ENCODE results near the gene ARHGAP24.
"Not testable (repeated sequence)": the region's sequence is repeated elsewhere in the genome, so short reads cannot be mapped to it uniquely, and the experiment has no call there.

Gene ARHGAP24

DNA sequence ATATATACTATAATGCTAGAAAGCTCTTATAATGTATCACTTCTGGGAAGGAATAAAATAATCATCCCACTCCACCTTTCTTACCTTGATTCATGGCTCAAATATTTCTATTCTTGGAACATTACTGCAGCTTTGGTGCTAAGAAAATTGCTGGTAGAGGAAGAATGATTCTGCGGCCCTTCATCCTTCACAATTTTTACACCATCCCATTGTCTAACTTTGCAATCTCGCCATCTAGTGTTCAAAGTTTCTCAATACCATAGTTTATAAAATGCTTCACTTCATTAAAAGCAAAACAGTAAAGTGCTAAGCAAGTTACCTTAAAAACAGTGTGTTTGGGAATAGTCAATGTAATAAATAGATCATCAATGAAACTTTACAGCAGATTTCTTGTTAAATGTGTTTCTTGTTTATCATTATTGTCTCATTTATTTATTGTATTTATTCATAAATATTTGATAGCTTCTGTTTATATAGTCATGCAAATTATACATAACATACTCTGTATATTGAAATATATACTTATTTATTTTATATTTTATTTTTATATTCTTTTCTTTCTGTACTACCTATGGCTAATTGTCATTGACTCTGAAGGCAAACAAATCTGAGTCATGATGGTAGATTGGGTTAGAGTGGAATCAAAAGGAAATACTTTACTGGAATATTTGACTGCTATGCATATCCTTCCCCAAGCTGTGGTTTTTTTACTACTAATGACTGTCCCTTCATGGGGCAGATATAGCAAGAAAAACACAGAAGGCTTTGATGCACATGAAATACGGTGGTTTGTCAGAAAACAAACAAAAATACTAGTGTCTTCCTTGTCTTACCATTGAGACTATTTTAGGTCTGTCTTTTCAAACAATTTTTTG is 494.2 kb downstream of the ARHGAP24 start:
- DNase-seq = no peak

DNA sequence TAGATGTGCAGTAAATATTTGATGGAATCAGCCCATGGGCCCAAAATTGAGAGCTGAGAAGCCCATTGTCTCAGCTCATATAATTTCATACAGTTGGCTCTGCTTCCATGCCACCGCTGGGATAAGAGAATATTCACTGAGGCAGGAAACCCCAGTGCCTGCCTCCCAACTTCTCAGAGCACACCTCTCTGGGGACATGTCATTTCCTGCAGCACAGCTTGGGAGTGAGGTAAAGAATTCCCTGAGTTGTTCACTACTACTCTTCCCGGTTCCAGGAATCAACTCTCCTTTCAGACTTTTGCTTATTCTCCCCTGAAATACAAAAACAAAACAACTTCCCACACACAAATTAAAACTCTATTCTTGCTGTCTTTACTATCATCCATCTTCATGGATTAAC is 495.6 kb downstream of the ARHGAP24 start:
- no peak for DNase-seq

GRCh38 chr4:85979276-85979675 is 504.3 kb downstream of the ARHGAP24 start:
- DNase-seq = no peak

DNA sequence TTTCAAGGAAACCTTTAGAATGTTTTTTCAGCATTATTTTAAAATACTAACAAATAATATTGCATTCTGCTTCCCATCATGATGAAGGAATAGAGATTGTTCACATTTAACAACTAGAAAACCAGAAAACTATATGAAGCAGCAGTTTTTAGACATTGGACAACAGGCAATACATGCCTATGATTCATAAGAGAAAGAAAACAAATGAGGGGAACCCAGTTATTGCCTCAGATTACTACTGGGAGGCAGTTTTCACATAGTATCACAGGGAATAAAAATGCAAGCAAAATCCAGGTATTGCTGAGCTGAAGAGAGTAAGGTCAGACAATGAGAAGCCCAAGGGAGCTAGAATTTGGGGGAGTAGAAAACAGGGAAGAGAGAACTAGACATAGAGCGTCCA is 511.3 kb downstream of the ARHGAP24 start:
- DNase-seq = no peak

DNA sequence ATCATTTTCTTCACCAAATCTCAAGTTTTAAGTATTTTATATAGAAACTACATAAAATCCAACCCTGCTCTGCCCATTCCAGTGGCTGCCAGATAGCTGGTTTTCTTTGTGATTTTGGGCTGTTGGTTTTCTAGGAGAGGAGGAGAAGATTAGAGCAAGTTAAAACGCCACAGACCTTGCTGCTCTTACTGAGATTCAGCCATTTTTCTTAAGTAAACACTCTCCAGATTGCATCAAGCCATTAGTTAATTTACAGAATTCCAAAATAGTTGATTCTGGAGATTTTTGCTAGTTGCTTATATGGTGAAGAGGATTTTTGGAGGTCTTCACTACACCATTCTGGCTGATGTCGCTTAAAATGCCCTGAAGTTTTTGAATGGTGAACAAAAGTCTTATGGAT is 518.7 kb downstream of the ARHGAP24 start:
- DNase-seq = no peak

DNA sequence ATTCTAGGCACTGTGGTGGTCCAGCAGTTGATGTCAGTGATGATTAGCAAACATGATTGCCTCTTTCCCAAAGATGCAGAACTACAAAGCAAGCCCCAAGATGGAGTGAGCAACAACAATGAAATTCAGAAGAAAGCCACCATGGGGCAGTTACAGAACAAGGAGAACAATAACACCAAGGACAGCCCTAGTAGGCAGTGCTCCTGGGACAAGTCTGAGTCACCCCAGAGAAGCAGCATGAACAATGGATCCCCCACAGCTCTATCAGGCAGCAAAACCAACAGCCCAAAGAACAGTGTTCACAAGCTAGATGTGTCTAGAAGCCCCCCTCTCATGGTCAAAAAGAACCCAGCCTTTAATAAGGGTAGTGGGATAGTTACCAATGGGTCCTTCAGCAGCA is 519.6 kb downstream of the ARHGAP24 start:
- no peak for DNase-seq

GRCh38 chr4:85995361-85995760 is 520.4 kb downstream of the ARHGAP24 start:
- no peak for DNase-seq

DNA sequence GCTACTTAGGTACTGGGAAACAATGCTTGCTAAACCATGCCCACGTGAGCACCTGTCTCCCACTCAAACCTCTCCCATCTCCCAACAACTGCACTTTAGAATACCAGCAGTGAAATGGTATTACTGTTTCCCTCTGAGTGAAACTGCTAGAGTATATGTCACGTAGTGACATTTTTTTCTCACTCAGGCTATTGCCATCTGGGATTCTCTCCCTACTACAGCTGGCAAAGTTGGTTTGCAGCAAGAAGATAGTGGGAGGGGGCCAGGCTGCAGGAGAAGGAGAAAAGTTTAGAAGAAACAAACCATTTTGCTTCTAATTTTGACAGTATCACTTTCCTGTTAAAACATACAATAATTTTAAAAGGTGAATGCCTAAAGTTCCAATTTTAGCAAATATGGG is 526.6 kb downstream of the ARHGAP24 start:
- no peak for DNase-seq

- DNase-seq = no peak
Measured at GRCh38 chr4:86004030-86004429, 529.1 kb downstream of the ARHGAP24 start.

DNA sequence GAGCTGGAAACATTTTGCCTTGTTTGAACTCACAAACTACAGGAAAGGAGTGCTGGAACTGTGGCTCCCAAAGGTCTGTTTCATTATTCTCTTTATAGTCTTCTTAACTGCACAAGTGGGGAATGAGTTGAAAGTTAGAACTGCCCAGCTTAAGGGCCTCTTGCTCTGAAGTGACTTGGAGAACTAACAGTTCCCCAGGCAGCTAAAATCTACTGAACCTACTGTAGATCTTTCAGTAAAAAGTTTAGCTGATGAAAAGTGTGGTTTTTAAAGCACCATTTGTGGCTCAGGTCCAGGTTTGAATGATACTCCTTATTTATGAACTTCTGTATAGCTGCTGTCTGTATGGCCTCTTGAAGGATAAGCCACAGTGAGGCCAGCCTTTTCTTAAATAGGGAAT is 531.1 kb downstream of the ARHGAP24 start:
- no peak for DNase-seq

DNA sequence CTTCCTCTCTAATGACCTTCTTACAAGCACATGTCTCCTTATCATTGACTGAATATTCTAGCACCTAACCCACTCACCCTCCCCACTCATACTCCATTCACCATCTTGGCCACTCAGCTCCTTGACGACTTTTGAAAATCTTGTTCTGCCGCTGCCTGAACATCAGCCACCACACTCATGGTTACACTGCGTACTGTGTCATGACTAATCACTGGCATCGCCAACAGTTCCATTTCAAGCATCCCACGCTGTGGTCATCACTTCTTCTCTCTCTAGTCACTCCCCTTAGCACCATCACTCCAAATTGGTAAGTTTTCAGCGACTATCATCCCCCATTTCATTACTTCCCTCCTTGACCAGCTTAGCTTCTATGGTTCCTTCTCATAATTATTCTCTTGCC is 532.1 kb downstream of the ARHGAP24 start:
- DNase-seq = no peak

GRCh38 chr4:86011117-86011516 is 536.2 kb downstream of the ARHGAP24 start:
- no peak for DNase-seq

DNA sequence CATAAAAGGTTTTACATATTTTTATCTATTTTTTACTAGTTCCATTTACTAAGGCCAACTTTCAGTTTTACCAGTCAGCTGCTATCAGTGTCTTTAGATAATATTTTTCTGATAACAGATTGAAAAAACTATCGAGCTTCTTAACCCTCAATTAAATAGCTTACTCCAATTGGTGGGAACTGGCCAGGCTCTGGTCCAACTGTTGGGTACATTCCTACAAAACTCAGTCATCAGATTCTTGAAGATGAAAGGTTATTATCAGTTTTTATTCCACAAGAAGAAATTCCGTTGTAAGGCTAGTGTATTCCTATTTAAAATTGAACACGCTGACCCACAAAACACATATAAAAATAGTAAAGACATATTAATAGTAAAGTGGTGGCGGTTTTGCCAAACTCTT is 538.7 kb downstream of the ARHGAP24 start:
- no peak for DNase-seq

- no peak for DNase-seq
Measured at GRCh38 chr4:86014599-86014998, 539.6 kb downstream of the ARHGAP24 start.

DNA sequence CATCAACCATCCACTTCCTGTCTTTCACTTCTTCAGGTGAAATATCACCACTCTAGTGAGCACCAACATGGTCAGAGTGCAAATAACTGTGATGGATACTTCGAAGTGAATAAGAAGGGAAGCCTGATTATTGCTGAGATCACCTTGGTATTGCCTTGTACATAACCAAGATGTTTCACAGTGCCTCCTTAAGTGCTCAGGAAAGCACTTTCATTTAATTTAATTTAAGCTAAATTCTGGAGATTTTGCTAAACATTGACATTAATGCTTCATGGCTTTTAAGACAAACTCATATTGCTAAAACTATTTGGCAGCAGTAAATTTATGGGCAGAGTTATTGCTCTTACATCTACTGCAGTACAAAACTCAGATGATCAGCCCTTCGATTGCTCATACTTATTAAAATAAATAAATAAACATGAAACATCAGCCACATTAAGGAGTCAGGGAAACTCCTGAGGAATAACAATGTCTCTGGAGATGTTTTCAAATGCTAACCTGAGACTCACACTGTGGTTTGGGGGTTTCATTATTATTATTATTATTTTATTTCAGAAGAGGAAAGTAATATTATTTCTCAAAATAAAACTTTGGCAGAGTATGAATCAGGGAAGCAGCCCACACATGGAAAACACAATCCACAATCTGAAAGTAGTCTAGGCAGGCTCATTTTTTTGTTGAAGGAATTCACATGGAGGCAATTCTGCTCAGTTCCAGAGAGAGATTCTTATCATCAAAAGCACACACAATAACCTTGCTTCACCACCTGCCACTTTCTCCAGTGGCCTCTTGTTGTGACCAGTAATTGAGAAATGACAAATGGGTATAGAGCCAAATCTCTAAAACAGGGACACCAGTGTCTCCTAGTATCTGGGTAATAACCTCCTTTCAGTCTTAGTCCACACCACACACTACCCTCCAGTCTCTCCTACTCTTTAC is 540.7 kb downstream of the ARHGAP24 start:
- DNase-seq = no peak

DNA sequence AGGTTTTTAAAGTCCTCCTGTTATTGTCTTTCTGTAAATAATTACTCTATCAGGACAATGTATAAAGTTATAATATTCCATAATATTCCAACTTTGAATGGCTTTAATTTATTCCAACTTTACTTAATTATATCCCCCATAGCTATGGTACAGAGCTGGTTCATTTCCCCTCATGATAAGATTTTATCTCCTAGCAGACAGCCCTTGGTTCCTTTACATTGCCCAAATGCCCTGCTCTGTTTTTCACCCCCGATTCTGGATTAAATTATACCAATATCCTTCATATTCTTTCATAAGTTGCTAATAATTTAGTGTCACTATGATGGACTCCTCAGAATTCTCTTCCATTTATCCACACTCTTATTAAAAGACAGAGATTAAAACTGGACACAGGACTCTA is 544.4 kb downstream of the ARHGAP24 start:
- no peak for DNase-seq

- DNase-seq = no peak
Measured at GRCh38 chr4:86019906-86020305, 545.0 kb downstream of the ARHGAP24 start.

- DNase-seq = not testable (repeated sequence)
Measured at GRCh38 chr4:86021671-86022070, 546.7 kb downstream of the ARHGAP24 start.

GRCh38 chr4:86026720-86027119 is 551.8 kb downstream of the ARHGAP24 start:
- DNase-seq = no peak

DNA sequence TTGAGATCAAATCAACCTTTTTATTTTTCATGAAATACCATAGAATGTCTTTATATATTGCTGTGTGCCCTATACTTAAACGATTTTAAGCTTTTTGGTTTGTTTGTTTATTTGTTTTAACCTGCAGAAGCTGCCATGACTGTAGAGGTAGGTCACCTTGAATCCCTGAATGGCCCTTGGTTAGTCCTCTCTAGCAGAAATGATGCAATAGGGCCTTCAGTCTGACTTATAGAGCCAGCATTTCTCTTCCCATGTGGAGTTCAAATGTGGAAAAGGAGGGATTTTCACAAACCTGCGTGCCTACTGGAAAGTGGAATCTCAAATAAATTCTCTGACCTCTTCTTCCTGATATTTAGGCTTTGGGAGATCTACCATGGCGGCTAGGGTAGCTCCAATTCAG is 557.0 kb downstream of the ARHGAP24 start:
- no peak for DNase-seq

GRCh38 chr4:86032476-86033022 is 557.6 kb downstream of the ARHGAP24 start:
- no peak for DNase-seq

DNA sequence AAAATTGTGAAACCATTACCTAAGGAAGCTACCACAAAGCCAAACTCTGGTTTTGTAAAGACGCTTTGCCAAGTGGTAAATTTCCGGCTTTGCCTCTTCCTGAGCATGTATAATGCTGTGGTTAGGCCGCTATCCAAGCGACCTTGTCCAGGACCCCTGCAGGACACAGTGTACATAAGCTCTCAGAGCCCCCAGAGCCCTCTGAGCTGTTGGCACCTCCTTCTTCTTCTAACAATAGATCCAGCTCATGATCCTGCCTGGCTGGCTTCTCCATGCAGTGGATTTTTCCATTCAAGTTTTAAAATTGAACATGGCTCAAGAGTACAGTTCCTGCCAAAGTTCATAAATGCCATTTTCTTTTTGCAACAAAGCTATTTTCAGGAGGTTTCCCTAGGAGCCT is 558.2 kb downstream of the ARHGAP24 start:
- DNase-seq = no peak

GRCh38 chr4:86034616-86035015 is 559.7 kb downstream of the ARHGAP24 start:
- no peak for DNase-seq

- DNase-seq = no peak
Measured at GRCh38 chr4:86035688-86036087, 560.7 kb downstream of the ARHGAP24 start.

Data from NCI-H526 treated with DMSO at 0.1 percent for 48 hours (cell line).